Breast epithelium (tissue), 4 donors: ENCODE results near the gene UBE4A. TPM values are rescaled to one million over a fixed set of nuclear protein-coding genes. Genes with fewer than 3 reads are reported as not detected.

ENCODE experiments used
- DNase-seq, 2 donors: peaks; one replicate each; pipeline ENCODE4 v3.0.0-alpha.2; 2019; ENCODE audit warnings: low spot score in 2 of 2
- H3K27ac ChIP-seq, 2 donors: fragments of 200-600 bp; sonication (generic) in 1 of 2; one replicate each; pipeline ENCODE4 v1.5.1; 2016 to 2019; ENCODE audit warnings: mild to moderate bottlenecking in 1 of 2
- H3K27me3 ChIP-seq, 2 donors: fragments of 200-600 bp; sonication (generic) in 1 of 2; one replicate each; pipeline versions ENCODE4 v1.5.1 to v1.6.0; 2017 to 2019; ENCODE audit warnings: control low read depth in 1 of 2, mild to moderate bottlenecking in 1 of 2
- H3K36me3 ChIP-seq: fragments of 200-600 bp; one replicate; pipeline ENCODE4 v1.5.1; 2019
- H3K4me1 ChIP-seq, 2 donors: fragments of 200-600 bp; sonication (generic); one replicate each; pipeline ENCODE4 v1.5.1; 2016 to 2019; ENCODE audit warnings: control low read depth in 1 of 2
- H3K4me3 ChIP-seq, 3 donors: fragments of 200-600 bp; sonication (generic); 1 replicate in 2 of 3; 2 replicates in 1 of 3; pipeline ENCODE4 v1.5.1; 2016 to 2019; ENCODE audit warnings: mild to moderate bottlenecking in 3 of 3, moderate library complexity in 2 of 3
- H3K9me3 ChIP-seq, 2 donors: fragments of 200-600 bp; sonication (generic) in 1 of 2; one replicate each; pipeline ENCODE4 v1.5.1; 2016 to 2019; ENCODE audit warnings: control low read depth in 1 of 2
- POLR2A ChIP-seq: fragments of 450-650 bp; IDR thresholded peaks from one replicate; pipeline ENCODE4 v1.6.1; 2016; ENCODE audit warnings: antibody characterized with exemption, mild to moderate bottlenecking, moderate library complexity
- POLR2AphosphoS5 ChIP-seq, 3 donors: sonication (generic); formaldehyde crosslinking; IDR thresholded peaks; one replicate each; pipeline ENCODE4 v1.6.1; 2017; ENCODE audit warnings: antibody characterized with exemption in 3 of 3
- intact Hi-C: fragments of 100-400 bp; cut with DNase I; formaldehyde crosslinking; loops from one replicate; pipeline ENCODE4 v1.15.1; 2023; ENCODE audit warnings: low total_unique reads
- total RNA-seq, 3 donors: library from RNA; depleted of rRNA; stranded (reverse); fragments of >200 nt; gene quantifications; one replicate each; pipeline ENCODE4 v1.1.0, GENCODE V29; 2016
- TF ChIP-seq, protein P1 (sequence below), 3 donors: fragments of 450-650 bp; IDR thresholded peaks; one replicate each; pipeline ENCODE4 v1.5.1; 2016 to 2017; ENCODE audit warnings: antibody characterized with exemption in 3 of 3, mild to moderate bottlenecking in 3 of 3, moderate library complexity in 3 of 3

UBE4A gene
- total RNA-seq, 3 donors from 2014 or later, result 39.0 to 51.5 (median 51.5) TPM

- no peak overlapping the region for H3K4me3 ChIP-seq
- H3K27me3 ChIP-seq, result peaks cover 0 to 3% of the 10 kb centered on the region in 2 donors
- H3K36me3 ChIP-seq, result no peaks in the 10 kb centered on the region
- H3K27ac ChIP-seq, result no peak overlapping the region
- H3K4me1 ChIP-seq, result no peaks in the 10 kb centered on the region
- TF ChIP-seq POLR2A (no peak), POLR2AphosphoS5 (IDR thresholded peaks at IDR 0.05) (no peak)
- TF ChIP-seq, protein P1, sequence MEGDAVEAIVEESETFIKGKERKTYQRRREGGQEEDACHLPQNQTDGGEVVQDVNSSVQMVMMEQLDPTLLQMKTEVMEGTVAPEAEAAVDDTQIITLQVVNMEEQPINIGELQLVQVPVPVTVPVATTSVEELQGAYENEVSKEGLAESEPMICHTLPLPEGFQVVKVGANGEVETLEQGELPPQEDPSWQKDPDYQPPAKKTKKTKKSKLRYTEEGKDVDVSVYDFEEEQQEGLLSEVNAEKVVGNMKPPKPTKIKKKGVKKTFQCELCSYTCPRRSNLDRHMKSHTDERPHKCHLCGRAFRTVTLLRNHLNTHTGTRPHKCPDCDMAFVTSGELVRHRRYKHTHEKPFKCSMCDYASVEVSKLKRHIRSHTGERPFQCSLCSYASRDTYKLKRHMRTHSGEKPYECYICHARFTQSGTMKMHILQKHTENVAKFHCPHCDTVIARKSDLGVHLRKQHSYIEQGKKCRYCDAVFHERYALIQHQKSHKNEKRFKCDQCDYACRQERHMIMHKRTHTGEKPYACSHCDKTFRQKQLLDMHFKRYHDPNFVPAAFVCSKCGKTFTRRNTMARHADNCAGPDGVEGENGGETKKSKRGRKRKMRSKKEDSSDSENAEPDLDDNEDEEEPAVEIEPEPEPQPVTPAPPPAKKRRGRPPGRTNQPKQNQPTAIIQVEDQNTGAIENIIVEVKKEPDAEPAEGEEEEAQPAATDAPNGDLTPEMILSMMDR (IDR thresholded peaks at IDR 0.05), result no peak
- DNase-seq, result no peak
- H3K9me3 ChIP-seq, result no peaks in the 10 kb centered on the region
- intact Hi-C loops, result no loop called here
Observed at GRCh38 chr11:118313242-118313641, 46.2 kb upstream of the UBE4A start.

GRCh38 chr11:118314988-118315411 is 44.4 kb upstream of the UBE4A start:
- H3K27ac ChIP-seq, result no peak overlapping the region
- peaks cover 0 to 3% of the 10 kb centered on the region in 2 donors for H3K27me3 ChIP-seq
- no peaks in the 10 kb centered on the region for H3K36me3 ChIP-seq
- TF ChIP-seq POLR2A (no peak), POLR2AphosphoS5 (IDR thresholded peaks at IDR 0.05) (no peak)
- TF ChIP-seq, protein P1 (IDR thresholded peaks at IDR 0.05), result no peak
- no peaks in the 10 kb centered on the region for H3K4me1 ChIP-seq
- no peak for DNase-seq
- no peaks in the 10 kb centered on the region for H3K9me3 ChIP-seq
- H3K4me3 ChIP-seq, result no peak overlapping the region
- intact Hi-C loops, result no loop called here

DNA sequence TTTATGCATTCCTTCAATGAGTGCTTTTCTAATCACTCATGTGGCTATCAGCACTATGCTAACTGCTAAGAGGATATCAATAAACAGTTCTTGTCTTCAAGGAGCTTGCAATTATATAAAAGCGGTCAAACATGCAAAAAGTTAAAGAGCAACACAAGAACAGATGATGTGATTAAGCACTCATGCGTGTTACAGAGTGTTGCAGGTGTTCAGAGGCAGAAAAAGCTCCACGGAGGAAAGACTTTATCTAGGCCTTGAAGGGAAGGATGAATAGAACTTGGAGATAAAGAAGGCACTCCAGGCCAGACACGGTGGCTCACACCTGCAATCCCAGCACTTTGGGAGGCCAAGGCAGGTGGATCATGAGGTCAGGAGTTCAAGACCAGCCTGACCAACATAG is 41.3 kb upstream of the UBE4A start:
- Histone ChIP-seq H3K9me3 (no peaks in the 10 kb centered on the region), H3K27me3 (no peaks in the 10 kb centered on the region), H3K4me1 (no peaks in the 10 kb centered on the region), H3K27ac (no peak overlapping the region), H3K36me3 (no peaks in the 10 kb centered on the region), H3K4me3 (no peak overlapping the region)
- intact Hi-C loops, result no loop called here
- no peak for DNase-seq
- TF ChIP-seq POLR2A (no peak), POLR2AphosphoS5 (IDR thresholded peaks at IDR 0.05) (no peak)
- TF ChIP-seq, protein P1 (IDR thresholded peaks at IDR 0.05), result no peak

DNA sequence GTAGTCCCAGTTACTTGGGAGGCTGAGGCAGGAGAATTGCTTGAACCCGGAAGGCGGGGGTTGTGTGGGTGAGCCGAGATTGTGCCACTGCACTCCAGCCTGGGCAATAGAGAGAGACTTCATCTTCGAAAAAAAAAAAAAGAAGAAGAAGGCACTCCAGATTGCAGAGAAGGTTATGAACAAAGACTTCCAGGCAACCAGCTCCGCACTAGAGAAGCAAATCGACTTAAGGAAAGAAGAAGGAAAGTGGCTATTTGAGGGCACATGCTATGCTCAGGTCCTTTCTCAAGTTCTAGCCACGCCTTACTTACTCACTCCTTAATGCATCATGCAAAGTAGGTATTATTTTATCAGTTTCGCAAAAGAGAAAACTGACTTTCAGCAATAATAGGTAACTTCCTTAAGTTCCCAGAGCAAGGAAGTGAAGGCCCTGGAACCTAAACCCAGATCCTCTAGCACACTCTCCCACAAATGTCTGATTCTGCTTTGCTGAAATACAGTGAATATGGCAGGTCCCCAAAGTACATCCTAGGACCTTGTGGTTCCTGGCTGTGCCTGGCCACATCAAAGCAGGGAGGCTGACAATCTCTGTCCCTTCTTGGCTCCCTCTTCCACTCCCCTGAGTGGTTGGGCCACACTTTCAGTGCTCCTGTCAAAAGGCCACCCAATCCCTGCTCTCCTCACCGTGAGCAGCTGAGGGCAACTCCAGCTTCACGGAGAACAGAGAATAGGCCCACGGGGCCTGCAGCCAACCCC is 40.6 kb upstream of the UBE4A start:
- intact Hi-C loops, result no loop called here
- TF ChIP-seq POLR2A (no peak), POLR2AphosphoS5 (IDR thresholded peaks at IDR 0.05) (no peak)
- TF ChIP-seq, protein P1 (IDR thresholded peaks at IDR 0.05), result no peak
- H3K4me1 ChIP-seq, result no peaks in the 10 kb centered on the region
- DNase-seq, result no peak
- no peak overlapping the region for H3K27ac ChIP-seq
- H3K27me3 ChIP-seq, result no peaks in the 10 kb centered on the region
- no peaks in the 10 kb centered on the region for H3K9me3 ChIP-seq
- H3K4me3 ChIP-seq, result no peak overlapping the region
- H3K36me3 ChIP-seq, result no peaks in the 10 kb centered on the region

- TF ChIP-seq POLR2AphosphoS5 (IDR thresholded peaks at IDR 0.05), result no peak
- TF ChIP-seq POLR2A, result no peak
- TF ChIP-seq, protein P1 (IDR thresholded peaks at IDR 0.05), result no peak
- H3K9me3 ChIP-seq, result no peaks in the 10 kb centered on the region
- no peak overlapping the region for H3K4me3 ChIP-seq
- intact Hi-C loops, result no loop called here
- H3K4me1 ChIP-seq, result no peaks in the 10 kb centered on the region
- no peak for DNase-seq
- H3K27ac ChIP-seq, result no peak overlapping the region
- H3K36me3 ChIP-seq, result no peaks in the 10 kb centered on the region
- no peaks in the 10 kb centered on the region for H3K27me3 ChIP-seq
Observed at GRCh38 chr11:118319337-118319707, 40.1 kb upstream of the UBE4A start.
